NCI-H187 treated with DMSO at 0.1 percent for 48 hours (cell line): ENCODE measurements around the gene CTNNA3.

Experiments
- DNase-seq: peaks from one replicate; lab custom pipeline; 2025; lab: John Stamatoyannopoulos, UW

CTNNA3 gene

DNA sequence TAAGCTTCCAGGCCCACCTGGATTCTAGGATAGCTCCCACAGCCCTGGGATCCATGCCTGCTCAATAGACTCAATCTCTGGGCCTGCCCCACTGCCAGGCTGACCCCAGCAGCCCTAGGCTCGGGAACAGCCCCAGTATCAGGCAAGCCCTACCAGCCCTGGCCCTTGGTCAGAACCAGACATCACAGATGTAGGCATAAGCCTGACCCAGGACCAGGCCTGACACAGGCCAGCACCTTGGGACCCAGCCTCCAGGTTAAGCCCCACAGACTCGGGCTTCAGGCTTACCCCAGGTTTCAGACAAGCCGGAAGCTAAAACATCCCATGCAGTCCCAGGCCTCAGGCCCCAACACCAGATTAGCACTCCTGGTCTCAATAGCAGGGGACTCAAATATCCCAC is 1046.4 kb downstream of the CTNNA3 start:
- DNase-seq = no peak

DNA sequence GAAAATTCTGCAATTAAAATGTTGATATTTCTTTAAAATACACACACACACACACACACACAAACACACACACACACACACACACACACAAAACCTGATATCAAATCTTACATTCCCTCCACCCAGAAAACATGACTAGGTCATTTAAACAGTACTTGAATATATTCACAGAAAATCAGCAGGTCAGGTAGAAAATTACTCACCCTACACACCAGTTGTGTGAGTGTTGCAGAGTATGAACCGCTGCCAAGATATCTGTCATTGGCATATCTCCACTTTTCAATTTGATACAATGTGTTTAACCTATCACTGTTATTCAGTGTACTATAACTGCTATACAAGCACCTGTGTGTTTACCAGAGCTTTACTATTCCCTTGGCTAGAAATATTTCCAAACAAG is 1053.8 kb downstream of the CTNNA3 start:
- DNase-seq = no peak

DNA sequence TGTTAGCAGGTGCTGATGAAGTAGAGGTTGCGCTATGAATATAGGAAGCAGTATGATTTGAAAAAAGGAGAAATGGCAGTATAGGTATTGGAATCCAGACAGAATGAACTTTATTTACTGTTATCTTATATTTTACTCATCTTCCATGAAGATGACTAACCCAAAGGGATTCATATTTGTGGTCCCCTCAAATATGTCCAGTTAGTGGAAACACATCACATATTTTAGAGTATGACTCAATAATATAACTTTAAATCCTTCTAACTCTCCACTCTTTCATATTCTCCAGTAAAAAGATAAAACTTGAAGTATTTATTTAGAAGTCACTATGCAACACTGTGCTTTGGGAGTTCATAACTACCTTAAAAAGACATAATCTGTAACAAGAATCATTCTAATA is 1056.6 kb downstream of the CTNNA3 start:
- DNase-seq = no peak

DNA sequence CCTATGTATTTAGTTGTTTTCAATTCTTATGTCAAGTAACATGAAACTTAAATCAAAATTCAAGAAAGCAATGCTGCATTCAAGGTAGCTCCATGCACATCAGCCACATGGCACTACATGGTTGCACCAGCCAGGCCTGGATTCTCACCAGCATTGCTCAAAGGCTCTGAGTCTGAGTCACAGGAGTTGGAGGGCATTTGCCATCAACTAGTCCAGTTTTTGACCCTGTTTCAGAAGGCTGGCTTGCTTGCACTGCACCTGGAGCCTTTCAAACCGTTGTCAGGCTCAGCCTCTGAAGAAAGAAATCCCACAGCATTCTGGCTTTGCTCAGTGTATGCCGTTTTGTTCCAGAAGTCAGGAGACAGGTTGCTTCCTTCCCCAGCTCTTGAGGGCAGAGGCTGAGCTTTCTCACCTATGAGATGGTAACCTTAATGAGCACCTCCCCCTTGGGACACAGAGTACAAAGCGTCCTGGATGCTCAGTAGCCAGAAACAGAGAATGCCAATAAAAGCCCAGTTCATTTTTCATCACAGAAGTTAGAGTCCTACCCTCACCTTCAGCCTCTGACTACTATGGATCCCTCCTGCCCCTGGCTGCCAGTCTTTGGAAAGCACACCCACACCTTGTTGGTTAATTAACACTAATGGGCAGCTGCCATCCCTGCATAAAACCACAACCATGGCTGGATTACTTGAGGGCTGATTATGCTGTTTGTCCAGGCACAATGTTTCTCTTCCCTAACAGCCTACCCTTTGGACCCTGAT is 1058.5 kb downstream of the CTNNA3 start:
- no peak for DNase-seq

DNA sequence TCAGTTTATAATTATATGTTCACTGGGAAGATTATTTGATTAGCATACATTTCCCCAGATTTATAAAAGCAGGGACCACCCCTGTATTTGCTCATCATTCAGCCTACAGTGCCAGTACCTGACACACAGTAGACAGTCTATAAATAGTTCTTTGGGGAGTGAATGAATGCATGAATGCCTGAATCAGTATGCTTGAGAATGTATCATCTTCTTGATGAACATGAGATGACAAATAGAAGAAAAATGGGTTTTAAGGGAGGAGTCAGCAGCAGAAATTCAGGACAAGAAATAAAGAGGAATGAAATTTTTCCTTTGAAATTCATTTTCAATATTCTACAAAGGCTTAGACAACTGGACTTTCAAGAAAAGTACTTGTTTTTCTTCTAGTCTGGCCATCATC is 1066.0 kb downstream of the CTNNA3 start:
- no peak for DNase-seq

DNA sequence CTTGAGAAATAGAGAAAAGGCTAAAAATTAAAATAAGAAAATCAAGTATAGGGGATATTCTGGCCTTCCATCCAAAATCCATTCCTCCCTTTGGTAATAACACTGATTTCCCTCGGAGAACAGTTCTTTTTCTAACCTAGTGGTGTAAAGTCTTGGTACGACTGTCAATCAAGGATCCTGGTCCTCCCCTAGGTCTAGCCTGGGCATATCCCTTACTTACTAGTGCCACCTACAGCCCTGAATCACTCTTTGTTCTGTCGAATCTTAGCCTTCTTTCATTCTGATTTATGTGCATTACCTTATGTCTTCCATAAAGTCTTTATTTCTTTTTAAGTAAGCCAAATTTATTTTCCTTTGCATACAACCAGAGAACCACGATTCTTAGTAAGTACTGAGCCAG is 1068.8 kb downstream of the CTNNA3 start:
- no peak for DNase-seq

DNA sequence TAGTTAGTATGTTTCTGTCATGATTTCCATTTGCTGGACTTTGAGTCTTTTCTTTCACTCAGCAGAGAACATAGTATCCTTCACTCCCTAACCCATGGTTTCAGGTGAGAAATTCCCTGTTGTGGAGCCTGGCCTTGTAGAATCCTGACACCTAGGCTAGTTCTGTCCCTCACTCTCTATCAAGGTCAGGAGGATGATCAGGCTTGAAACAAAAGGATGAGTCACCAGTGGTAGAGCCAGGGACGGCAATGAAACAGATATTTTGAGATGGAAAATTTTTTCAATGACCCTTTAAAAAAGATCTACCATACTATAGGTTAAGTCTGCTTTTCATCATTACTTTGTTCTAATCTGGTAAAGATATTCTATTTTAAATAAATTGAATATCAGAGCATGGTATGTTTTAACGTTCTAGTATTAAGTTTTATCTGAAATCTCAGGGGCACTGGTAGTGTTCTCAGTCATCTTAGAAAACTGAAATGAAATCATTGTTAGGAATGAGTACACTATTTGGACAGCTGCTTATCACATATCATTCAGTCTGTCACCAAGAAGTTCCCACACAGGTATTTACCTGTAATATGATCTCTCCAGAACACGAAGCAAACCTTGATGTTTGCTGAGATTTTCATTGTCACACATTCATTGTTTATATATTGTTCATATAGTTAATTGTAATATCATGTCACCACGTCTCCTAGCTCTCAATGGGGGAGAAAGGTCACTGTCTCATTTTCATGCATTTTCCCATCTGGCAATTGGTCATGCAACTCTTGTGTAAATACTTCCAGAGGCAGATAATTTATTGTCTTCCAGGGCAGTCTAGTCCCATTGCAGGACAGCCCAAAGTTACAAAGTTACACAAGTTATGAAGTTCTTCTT is 1070.0 kb downstream of the CTNNA3 start:
- DNase-seq = no peak

DNA sequence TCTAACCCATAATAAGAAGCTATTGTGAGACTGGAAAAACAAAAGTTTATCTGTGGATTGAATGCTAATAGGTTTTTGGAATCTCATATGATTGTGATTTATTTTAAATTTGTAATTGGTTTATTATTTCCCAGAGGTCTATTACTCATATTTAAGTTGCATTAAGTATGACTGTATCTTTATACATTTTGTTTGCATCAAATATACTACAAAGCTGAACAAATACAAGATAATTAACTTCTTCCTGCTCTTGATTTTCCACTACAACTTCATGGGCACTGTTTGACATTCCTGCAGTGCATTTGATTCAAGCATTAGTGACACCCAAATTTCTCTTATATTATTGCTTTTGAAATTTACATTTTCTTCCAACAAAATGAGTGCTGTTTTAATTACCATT is 1073.9 kb downstream of the CTNNA3 start:
- DNase-seq = no peak

DNA sequence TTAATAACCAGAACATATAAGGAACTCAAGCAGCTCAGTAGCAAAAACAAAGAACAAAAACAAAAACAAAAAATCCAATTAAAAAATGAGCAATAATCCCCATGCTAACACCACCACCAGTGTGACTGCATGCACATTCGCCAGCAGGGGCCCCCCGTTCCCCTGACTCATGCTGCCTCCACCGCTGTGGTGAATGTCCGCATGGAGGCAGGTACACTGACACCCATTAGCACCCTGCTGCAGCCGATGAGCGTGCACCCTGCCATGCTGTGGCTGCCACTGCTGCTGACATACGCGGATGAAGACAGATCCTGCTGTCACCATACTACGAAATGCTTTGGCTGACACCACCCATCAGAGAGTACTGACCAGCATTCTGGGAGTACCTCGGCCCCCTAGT is 1091.8 kb downstream of the CTNNA3 start:
- DNase-seq = no peak

DNA sequence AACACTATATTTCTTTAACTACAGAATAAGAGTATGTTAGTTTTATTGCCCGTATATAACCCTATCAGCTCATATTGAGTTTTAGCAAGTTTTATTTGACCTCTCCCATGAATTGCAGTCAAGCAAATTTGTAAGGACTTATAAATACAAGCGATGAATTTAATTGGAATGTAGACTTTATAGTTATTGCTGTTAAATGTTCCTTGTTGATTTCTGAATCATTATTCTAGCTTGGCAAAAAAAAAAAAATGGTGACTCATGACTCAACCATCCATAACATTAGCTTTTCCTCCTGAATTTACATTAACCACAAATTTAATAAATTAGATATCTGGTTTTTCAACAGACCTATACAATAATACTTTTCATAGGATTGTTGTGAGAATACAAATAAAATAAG is 1104.1 kb downstream of the CTNNA3 start:
- DNase-seq = no peak

DNA sequence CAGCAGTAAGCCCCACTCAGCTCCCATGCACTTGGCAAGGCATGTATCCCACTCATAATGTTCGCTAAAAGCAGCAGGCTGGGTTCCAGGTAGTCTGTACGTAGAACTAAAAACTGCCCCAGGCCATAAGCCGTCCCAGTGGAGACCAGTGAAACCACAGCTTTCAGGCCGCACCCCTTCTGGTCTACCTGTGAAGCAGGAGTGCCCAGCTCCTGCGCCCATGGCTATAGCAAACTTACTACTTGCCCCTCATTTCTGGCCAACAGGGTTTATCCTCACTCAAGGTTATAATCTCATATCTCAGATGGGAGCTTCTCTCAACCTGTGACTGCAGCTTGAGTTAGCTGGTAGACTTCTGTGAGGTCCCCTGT is 1108.3 kb downstream of the CTNNA3 start:
- DNase-seq = no peak

DNA sequence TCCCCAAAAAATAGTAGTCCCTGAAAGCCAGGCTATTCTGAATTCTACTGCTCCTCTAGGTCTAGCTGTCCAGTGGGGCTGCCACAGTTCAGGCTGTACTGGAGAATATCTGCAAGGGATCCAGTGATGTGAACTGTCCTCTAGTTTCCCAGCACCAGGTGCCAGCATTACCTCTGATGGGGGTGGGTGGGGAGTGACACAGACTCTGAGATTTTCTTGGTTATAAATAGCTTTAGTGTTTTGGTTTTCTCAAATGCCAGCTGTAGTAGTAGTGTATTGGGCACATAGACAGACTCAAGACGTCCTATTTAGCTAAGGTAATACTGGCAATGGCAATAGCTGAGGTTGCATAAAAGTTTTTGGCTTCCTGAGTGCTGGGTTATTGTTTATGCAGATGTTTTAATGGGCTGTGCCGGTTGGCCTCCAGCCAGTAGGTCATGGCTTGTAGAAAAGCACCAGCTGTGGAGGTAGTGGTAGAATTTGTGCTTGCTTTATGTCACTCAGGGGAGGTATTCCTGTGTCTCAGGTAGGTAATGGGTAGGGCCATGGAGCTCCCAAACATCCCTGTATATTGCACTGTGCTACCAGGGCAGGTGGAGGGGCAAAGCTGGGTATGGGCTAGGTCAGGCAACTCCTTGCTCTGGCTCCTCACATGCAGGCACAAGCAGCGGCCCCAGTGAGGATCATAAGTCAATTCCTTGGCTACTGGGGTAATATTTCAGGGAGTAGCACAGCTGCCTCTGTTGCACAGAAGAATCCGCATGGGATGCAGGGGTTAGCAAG is 1108.9 kb downstream of the CTNNA3 start:
- no peak for DNase-seq

DNA sequence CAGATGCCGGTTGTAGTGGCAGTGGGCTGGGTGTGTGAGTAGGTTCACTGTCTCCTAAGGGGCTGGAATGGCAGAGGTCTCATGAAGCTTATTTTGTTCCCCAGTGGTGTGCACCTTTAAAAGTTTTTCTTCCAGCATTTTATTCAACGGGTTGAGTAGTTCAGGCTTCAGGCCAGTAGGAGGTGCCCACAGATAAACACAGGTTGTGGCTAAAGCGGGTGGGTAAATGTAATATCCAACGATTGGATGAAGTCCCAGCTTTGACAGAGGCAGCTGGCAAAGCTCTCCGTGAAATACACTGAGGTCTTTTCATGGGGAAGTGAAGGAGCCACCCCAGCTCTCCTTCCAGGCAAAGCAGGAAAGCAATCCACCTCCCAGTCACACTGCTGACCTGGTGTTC is 1109.9 kb downstream of the CTNNA3 start:
- no peak for DNase-seq

DNA sequence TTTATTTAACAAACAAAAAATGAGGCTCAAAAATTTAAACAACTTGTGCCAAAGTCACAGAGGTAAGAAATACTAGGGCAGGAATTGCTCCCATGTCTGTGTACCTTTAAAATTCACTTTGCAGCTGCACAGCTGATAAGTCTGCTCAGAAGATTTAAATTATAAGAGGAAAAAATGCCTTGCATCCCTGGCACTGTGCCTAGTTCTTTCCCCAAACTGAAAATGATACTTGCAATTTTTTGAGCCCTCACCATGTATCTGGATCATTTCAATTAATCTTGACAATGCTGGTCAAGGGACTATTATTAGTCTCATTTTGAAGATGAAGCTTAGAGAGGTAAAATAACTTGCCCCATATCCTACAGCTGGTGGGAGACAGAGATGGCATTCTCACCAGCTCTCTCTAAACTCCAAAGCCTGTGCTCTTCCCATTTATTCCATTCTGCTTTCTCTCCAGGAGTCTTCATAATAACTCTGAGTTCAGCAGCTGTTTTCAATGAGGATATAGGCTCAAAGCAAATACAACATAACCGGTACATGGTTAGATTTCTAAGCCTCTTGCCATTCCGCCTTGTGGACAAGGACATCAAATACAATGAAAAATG is 1120.6 kb downstream of the CTNNA3 start:
- DNase-seq = no peak

DNA sequence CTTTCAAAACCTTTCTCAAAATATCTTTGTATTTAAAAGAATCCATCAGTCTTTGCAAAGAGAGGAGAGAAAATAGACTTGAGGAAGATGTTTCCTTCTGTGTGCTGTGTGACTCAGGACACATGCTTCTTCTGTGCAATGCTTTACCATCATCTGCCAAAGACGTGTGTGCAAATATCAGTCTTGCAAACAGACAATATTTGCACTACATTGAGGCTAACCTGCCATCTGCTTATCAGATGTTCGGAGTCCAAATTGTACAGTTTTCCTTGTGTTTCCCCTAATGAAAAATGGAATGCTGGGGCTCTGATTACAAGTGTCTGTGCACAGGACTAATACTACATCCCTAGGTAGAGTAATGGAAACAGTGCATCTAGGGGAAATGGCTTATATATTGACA is 1123.3 kb downstream of the CTNNA3 start:
- no peak for DNase-seq

DNA sequence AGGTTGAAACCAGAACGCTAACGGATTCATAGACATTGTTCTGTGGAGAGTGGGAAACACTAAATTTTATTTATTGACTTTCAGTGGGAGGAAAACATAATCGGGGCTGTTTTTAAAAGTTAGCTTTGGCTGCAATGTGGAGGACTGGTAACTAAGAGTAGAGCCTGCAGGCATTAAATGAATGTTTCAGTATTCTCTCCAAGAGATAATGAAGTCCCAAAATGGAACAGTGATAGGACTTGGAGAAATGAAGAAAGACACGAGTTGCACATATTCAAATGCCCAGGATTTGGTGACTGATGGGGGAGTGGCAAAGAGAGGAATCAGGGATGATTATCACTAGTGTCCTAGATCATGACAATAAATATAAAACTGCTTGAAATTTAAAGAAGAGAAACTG is 1130.0 kb downstream of the CTNNA3 start:
- DNase-seq = no peak

DNA sequence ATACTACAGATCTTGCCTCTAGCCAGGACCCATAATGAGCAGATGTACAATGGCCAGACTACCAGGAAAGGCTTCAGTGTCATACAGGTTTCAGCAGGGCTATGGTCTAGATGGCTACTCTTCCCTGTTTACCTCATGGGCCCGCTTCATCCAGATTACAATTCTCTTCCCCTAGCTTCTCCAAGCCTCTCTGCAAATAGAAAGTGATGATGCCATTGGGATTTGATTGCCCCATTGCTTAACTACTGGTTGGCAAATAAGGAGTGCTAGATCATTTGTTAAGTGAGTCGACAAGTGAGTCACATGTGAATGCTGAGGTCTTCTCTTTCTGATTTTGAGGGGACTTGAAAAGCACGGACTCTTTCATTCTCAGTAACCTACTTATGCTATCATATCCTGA is 1131.7 kb downstream of the CTNNA3 start:
- DNase-seq = no peak

DNA sequence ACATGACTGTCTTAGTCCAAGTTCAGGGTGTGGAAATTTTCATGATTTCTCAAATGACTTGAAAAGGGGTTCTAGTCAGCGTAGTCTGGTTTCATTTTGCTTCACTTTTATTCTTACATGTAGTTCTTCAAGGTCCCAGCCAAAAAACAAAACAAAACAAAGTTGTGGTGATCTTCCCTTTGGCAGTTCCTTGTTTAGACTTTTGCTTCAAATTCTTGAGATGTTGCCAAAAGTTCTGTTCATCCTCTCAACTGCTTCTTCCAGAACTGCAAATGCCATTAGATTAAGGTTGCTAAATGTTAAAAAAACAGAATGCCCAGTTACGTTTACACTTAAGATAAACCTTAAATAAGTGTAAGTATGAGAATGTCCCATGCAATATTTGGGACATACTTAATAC is 1140.9 kb downstream of the CTNNA3 start:
- DNase-seq = no peak

DNA sequence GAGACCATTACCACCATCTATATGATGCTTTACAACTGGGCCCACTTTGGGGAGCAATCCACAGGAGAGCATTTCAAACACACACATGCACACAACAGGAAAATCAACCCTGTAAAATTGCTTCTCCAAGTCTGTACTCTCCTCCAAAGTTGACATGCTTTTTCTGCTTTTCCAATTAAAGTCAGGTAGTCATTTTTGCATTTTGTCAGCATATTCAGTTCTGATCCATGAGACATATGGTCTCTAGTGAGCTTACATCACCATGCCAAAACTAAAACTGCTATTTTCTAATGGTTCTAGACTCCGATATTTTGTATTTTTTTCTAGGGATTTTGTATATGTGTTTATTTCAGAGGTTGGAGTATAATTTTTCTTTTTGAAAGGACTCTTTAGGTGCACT is 1143.7 kb downstream of the CTNNA3 start:
- DNase-seq = no peak

DNA sequence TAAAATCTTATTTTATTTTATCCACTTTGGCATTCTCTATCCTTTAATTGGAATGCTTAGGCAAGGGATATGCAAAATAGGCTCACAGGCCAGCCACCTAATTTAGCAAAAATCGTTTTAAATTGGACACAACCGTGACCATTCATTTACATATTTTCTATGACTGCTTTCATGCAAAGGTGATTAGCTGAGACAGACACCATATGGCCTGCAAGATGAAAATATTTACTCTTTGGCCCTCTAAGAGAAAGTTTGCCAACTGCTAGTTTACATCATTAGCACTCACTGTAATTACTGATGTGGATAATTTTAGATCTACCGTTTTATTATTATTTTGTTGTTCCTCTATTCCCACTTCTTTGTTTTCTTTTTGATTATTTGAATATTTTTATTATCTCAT is 1145.6 kb downstream of the CTNNA3 start:
- no peak for DNase-seq

DNA sequence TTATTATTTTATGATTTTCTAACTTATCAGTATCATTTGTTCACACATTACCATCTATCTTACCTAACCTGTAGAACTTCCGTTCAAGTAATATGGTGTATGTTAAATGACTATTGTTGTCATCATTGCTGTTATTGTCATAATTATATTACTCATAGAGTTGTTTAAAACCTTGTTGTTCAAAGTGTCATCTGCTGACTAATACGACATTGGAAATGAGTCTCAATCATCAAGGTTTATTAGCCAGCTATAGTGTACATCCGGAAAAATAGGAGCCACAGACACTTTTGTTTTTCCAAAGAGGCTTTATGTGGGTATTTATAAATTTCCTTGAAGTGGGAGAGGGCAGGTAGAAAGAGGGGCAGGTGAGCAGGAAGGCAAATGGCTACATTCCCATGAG is 1157.1 kb downstream of the CTNNA3 start:
- no peak for DNase-seq

DNA sequence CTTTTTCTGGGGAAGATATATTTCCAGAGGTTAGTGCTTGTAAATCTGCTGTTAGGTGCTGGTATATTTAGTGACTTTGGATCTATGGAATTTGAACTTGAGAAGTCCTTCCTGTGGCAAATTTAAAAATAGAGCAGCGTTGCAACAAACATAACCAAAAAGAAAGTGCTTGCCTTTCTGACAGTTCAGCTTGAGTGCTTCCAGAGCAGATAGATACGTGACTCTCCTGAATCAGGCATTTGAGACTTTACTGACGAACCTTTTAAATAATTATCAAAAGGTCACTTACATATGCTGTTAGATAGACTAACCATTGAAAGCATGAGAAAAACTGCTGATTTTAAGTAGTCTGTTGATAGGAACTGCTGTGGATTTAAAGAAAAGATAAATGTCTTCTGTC is 1157.6 kb downstream of the CTNNA3 start:
- DNase-seq = no peak
